Measurements from ENCODE around the gene STX2.
A peak's percentile ranks its signal among the peaks of the same experiment; 100 is the strongest.

The STX2 gene

DNA sequence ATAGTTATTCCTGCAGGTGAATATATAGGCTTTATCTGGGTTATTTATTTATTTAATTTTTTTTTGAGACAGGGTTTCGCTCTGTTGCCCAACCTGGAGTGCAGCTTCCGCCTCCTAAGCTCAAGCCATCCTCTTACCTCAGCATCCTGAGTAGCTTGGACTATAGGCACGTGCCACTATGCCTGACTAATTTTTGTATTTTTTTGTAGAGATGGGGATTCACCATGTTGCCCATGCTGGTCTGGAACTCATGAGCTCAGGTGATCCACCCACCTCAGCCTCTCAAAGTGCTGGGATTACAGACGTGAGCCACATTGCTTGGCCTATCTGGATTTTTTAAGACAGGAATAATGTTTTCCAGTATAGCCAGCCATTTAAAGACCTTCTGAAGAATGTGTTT, 34.8 kb upstream of the STX2 start:
- Histone ChIP-seq H3F3A (ENCODE audit: control insufficient read depth, insufficient read depth) (peaks cover 63% of the 10 kb centered on the region), H3K27ac (ENCODE audit: low read depth, low read length) (peak overlapping the region; percentile 64), H4K20me1 (ENCODE audit: control insufficient read depth, insufficient read depth, low read depth, low read length) (peaks cover 35% of the 10 kb centered on the region), H3K36me3 (ENCODE audit: control insufficient read depth, low read length) (peaks cover 63% of the 10 kb centered on the region), H3K4me1 (ENCODE audit: control insufficient read depth, low read length) (peaks cover 67% of the 10 kb centered on the region), H3K79me2 (ENCODE audit: control insufficient read depth, low read length) (peaks cover 40% of the 10 kb centered on the region), H3K4me3 (ENCODE audit: low read length) (peak overlapping the region; percentile 90), H3K9me2 (replicated peaks; ENCODE audit: control insufficient read depth, low read length) (no peaks in the 10 kb centered on the region), H3K9me3 (ENCODE audit: control insufficient read depth, insufficient read depth, low read length) (no peaks in the 10 kb centered on the region), H3K4me2 (ENCODE audit: low read length) (peak overlapping the region; percentile 87), H3K27me3 (ENCODE audit: control insufficient read depth, low read length) (no peaks in the 10 kb centered on the region)
- TF ChIP-seq, protein P1, sequence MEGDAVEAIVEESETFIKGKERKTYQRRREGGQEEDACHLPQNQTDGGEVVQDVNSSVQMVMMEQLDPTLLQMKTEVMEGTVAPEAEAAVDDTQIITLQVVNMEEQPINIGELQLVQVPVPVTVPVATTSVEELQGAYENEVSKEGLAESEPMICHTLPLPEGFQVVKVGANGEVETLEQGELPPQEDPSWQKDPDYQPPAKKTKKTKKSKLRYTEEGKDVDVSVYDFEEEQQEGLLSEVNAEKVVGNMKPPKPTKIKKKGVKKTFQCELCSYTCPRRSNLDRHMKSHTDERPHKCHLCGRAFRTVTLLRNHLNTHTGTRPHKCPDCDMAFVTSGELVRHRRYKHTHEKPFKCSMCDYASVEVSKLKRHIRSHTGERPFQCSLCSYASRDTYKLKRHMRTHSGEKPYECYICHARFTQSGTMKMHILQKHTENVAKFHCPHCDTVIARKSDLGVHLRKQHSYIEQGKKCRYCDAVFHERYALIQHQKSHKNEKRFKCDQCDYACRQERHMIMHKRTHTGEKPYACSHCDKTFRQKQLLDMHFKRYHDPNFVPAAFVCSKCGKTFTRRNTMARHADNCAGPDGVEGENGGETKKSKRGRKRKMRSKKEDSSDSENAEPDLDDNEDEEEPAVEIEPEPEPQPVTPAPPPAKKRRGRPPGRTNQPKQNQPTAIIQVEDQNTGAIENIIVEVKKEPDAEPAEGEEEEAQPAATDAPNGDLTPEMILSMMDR (IDR thresholded peaks at IDR 0.05; ENCODE audit: low read depth, low read length, poor library complexity, severe bottlenecking): no peak
- no peak for TF ChIP-seq EZH2phosphoT487 (IDR thresholded peaks at IDR 0.05; ENCODE audit: borderline replicate concordance, low read length)

DNA sequence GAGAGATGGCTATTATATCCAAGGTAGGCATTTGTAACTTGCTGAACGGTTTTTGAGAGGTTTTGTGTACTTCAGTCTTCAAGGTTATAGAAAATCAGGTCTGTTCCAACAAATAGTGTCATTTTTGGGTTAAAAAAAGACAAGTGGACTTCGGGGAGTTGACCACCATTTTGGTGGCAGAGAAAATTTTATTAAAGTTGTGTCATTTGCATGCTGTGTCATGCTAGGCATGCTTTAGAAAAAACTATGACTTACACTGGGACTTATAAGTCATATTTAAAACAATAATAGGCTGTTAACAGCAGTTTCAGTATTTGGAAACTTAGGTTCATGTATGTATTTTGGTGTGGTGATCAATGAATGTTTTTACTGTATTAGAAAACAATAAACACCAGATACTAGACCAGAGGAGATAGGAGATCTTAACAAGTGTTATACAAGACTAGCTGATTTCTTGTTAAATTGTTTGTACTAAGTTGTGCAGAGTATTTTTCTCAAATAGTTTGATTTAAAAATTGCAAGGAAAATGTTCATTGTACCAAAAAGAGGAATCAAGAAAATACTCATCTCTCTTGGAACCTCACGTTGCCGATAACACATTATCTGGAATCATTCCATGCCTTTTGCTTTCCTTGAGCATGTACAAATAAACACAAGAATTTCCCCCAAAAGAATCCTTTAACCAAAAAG, 34.2 kb upstream of the STX2 start:
- no peaks in the 10 kb centered on the region for H3K9me3 ChIP-seq (ENCODE audit: control insufficient read depth, insufficient read depth, low read length)
- H4K20me1 ChIP-seq (ENCODE audit: control insufficient read depth, insufficient read depth, low read depth, low read length): peaks cover 35% of the 10 kb centered on the region
- H3K36me3 ChIP-seq (ENCODE audit: control insufficient read depth, low read length): peaks cover 60% of the 10 kb centered on the region
- H3K4me2 ChIP-seq (ENCODE audit: low read length): peak overlapping the region; percentile 87
- peaks cover 59% of the 10 kb centered on the region for H3F3A ChIP-seq (ENCODE audit: control insufficient read depth, insufficient read depth)
- H3K27ac ChIP-seq (ENCODE audit: low read depth, low read length): peak overlapping the region; percentile 64
- no peaks in the 10 kb centered on the region for H3K9me2 ChIP-seq (replicated peaks; ENCODE audit: control insufficient read depth, low read length)
- H3K4me3 ChIP-seq (ENCODE audit: low read length): peak overlapping the region; percentile 90
- H3K79me2 ChIP-seq (ENCODE audit: control insufficient read depth, low read length): peaks cover 40% of the 10 kb centered on the region
- no peak for TF ChIP-seq EZH2phosphoT487 (IDR thresholded peaks at IDR 0.05; ENCODE audit: borderline replicate concordance, low read length)
- TF ChIP-seq, protein P1 (IDR thresholded peaks at IDR 0.05; ENCODE audit: low read depth, low read length, poor library complexity, severe bottlenecking): no peak
- peaks cover 62% of the 10 kb centered on the region for H3K4me1 ChIP-seq (ENCODE audit: control insufficient read depth, low read length)
- H3K27me3 ChIP-seq (ENCODE audit: control insufficient read depth, low read length): no peaks in the 10 kb centered on the region

DNA sequence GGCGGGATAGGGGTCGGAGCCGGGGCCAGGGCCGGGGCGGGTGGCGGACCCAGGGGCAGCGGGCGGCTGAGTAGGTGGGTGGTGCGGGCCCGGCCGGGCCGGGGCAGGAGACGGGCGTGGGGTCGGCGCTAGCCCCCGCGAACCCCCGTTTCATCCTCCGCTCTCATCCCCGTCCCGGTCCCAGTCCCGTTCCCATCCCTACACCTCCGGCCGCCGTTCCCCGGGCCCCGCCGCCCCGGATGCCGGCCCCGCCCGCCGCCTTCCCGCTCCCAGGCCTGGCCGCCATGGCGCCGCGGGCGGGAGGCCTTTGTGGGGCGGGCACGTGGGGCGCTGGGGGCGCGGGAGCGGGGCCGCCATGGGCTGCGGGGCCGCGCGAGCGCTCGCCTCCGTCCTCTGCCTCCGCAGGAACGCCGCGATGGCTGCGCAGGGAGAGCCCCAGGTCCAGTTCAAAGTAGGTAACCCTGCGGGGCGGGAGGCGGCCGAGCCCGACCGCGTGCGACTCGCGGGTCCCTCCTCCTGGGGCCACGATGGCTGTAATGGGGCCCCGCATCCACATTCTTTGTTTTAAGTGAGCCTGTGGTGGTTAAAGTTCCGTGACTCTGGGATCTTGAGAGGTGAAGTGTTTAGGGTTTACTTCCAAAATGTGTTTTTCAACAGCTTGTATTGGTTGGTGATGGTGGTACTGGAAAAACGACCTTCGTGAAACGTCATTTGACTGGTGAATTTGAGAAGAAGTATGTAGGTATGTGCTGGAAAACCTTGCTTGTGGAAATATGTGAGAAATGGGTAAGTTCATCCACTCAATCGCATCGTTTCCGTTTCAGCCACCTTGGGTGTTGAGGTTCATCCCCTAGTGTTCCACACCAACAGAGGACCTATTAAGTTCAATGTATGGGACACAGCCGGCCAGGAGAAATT, 33.4 kb upstream of the STX2 start:
- TF ChIP-seq, protein P1 (IDR thresholded peaks at IDR 0.05; ENCODE audit: low read depth, low read length, poor library complexity, severe bottlenecking): no peak
- no peak for TF ChIP-seq EZH2phosphoT487 (IDR thresholded peaks at IDR 0.05; ENCODE audit: borderline replicate concordance, low read length)
- Histone ChIP-seq H4K20me1 (ENCODE audit: control insufficient read depth, insufficient read depth, low read depth, low read length) (peaks cover 34% of the 10 kb centered on the region), H3K4me3 (ENCODE audit: low read length) (peak overlapping the region; percentile 90), H3K79me2 (ENCODE audit: control insufficient read depth, low read length) (peaks cover 40% of the 10 kb centered on the region), H3K36me3 (ENCODE audit: control insufficient read depth, low read length) (peaks cover 52% of the 10 kb centered on the region), H3K4me2 (ENCODE audit: low read length) (peak overlapping the region; percentile 87), H3K9me2 (replicated peaks; ENCODE audit: control insufficient read depth, low read length) (no peaks in the 10 kb centered on the region), H3K27ac (ENCODE audit: low read depth, low read length) (peak overlapping the region; percentile 64), H3K4me1 (ENCODE audit: control insufficient read depth, low read length) (peaks cover 54% of the 10 kb centered on the region), H3K9me3 (ENCODE audit: control insufficient read depth, insufficient read depth, low read length) (no peaks in the 10 kb centered on the region), H3K27me3 (ENCODE audit: control insufficient read depth, low read length) (no peaks in the 10 kb centered on the region), H3F3A (ENCODE audit: control insufficient read depth, insufficient read depth) (peaks cover 51% of the 10 kb centered on the region)

All from DOHH2 (cell line).